ENCODE results near the gene TUBB8. TPM values are rescaled to one million over a fixed set of nuclear protein-coding genes. Genes with fewer than 3 reads are reported as not detected.
"Not testable (repeated sequence)": the region's sequence is repeated elsewhere in the genome, so short reads cannot be mapped to it uniquely, and the experiment has no call there.

The TUBB8 gene
- total and polyA plus RNA-seq, 12 donors, result 0.10 to 0.72 (median 0.20) TPM; not detected in 8

DNA sequence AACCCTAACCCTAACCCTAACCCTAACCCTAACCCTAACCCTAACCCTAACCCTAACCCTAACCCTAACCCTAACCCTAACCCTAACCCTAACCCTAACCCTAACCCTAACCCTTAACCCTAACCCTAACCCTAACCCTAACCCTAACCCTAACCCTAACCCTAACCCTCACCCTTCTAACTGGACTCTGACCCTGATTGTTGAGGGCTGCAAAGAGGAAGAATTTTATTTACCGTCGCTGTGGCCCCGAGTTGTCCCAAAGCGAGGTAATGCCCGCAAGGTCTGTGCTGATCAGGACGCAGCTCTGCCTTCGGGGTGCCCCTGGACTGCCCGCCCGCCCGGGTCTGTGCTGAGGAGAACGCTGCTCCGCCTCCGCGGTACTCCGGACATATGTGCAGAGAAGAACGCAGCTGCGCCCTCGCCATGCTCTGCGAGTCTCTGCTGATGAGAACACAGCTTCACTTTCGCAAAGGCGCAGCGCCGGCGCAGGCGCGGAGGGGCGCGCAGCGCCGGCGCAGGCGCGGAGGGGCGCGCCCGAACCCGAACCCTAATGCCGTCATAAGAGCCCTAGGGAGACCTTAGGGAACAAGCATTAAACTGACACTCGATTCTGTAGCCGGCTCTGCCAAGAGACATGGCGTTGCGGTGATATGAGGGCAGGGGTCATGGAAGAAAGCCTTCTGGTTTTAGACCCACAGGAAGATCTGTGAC, 38.7 kb downstream of the TUBB8 start:
- H3K27me3 ChIP-seq; H3K9me3 ChIP-seq (replicated peaks in 1 of 3); H3K4me1 ChIP-seq (replicated peaks in 1 of 2); H3K36me3 ChIP-seq (replicated peaks in 1 of 2); intact Hi-C loops (cut with DNase I); H3K4me3 ChIP-seq; DNase-seq; H3K27ac ChIP-seq: not testable (repeated sequence)
- WGBS, 4 donors, result 58 to 65% methylated on average over 14 to 17 of the region's 42 CpGs; no CpG with 5 or more reads in 2 of the 4 donors

Other genes starting within 250 kb of the TUBB8 start
- gene ZMYND11, start 86.2 kb upstream of the TUBB8 start, total RNA-seq, result 100 to 1,000 TPM in 1 of 9 donors, 10 to 100 TPM in 8; 39.5 to 153 (median 64.1) TPM
- 10 to 100 TPM; 23.6 to 82.4 (median 26.3) TPM for gene ZMYND11, start 86.2 kb upstream of the TUBB8 start, polyA plus RNA-seq

Measured in adrenal gland (tissue), 12 donors.